LNCAP (cell line): ENCODE data around the gene DGAT2.

Experiments used
- TF ChIP-seq, protein P1 (sequence below): fragments of 450-650 bp; IDR thresholded peaks from 2 replicates; pipeline ENCODE4 v1.5.1; 2017; ENCODE audit warnings: mild to moderate bottlenecking

Gene DGAT2

DNA sequence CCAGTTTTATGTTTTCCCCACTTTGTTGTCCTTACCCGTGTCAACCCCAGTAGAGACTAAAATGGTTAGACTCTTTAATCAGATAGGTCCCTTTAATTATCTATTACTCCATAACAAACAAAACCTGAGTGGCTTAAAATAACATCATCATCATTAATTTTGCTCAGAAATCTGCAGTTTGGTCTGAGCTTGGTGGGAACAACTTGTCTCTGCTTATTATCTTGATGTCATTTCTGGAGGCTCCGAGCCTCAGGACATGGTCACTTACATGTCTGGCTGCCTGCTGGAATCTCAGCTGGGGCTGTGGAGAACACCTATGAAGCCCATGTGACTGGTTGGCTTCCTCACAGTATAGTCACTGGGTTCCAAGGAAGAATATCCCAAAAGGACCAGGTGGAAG, 73.2 kb downstream of the DGAT2 start:
- TF ChIP-seq, protein P1, sequence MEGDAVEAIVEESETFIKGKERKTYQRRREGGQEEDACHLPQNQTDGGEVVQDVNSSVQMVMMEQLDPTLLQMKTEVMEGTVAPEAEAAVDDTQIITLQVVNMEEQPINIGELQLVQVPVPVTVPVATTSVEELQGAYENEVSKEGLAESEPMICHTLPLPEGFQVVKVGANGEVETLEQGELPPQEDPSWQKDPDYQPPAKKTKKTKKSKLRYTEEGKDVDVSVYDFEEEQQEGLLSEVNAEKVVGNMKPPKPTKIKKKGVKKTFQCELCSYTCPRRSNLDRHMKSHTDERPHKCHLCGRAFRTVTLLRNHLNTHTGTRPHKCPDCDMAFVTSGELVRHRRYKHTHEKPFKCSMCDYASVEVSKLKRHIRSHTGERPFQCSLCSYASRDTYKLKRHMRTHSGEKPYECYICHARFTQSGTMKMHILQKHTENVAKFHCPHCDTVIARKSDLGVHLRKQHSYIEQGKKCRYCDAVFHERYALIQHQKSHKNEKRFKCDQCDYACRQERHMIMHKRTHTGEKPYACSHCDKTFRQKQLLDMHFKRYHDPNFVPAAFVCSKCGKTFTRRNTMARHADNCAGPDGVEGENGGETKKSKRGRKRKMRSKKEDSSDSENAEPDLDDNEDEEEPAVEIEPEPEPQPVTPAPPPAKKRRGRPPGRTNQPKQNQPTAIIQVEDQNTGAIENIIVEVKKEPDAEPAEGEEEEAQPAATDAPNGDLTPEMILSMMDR, result no peak

DNA sequence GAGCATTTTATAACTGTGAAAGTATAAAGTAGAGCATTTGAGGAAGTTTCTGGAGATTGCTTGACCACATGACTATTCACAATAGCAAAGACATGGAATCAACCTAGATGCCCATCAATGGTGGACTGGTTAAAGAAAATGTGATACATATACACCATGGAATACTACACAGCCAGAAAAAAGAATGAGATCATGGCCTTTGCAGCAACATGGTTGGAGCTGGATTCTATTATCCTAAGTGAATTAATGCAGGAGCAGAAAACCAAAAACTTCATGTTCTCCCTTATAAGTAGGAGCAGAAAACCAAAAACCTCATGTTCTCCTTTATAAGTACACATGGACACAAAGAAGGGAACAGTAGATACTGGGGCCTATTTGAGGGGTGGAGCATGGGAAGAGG, 76.7 kb downstream of the DGAT2 start:
- TF ChIP-seq, protein P1, result no peak

DNA sequence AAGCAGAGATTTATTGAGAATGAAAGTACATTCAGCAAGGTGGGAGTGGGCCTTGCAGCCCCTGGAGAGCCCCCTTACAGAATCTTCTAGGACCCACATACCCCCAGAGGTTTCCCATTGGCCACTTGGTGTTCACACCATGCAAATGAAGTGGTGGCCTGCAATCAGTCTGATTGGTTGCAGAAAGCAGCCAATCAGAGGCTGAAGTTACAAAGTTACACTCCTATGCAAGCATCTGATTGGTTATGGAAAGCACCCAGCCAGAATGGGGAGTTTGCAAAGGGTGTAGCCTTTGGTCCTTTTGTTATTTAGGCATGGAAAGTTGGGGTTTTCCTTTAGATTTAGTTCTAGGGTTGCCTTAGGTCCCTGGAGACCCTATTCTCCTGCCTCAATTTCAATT, 81.3 kb downstream of the DGAT2 start:
- TF ChIP-seq, protein P1, result no peak

DNA sequence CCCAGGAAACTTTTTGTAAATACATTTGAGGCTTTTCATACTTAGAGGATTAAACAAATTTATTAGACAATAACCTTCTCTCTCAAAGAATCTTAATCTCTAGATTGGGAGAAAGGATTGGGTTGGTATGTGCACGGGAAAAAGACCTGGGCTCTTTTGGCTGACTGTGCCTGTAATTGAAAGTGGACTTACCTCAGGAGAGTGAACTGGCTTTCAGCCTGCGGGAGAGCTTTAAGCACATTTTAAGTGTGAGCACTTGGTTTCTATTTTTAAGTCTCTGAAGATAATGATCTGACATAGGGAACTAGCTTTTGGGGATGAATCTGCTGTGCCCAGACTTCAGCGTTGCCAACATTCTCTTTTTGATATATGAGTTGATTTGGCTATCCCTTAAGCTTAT, 82.2 kb downstream of the DGAT2 start:
- TF ChIP-seq, protein P1, result no peak
